CD8-positive, alpha-beta memory T cell (primary cell): Measurements from ENCODE around the gene SMTNL2. TPM values are rescaled to one million over a fixed set of nuclear protein-coding genes. Genes with fewer than 3 reads are reported as not detected.
A peak's percentile ranks its signal among the peaks of the same experiment; 100 is the strongest.
"Not testable (repeated sequence)": the region's sequence is repeated elsewhere in the genome, so short reads cannot be mapped to it uniquely, and the experiment has no call there.

ENCODE experiments used
- CTCF ChIA-PET: fragments of 350-600 bp; sonication (Branson Sonifier 250); formaldehyde crosslinking; loops from one replicate; lab custom pipeline; 2021; ENCODE audit warnings: antibody characterized with exemption; lab: Charles Lee
- POLR2A ChIA-PET: fragments of 350-600 bp; sonication (Branson Sonifier 250); formaldehyde crosslinking; loops from one replicate; lab custom pipeline; 2021; ENCODE audit warnings: antibody characterized with exemption; lab: Charles Lee
- DNase-seq, 5 donors: peaks; one replicate each; pipeline versions ENCODE4 v3.0.0 to v3.0.0-alpha.2; 2020 to 2022; ENCODE audit warnings: mixed read lengths in 1 of 5
- H3K27ac ChIP-seq: one replicate; pipeline ENCODE4 v1.7.0; 2013; ENCODE audit warnings: low read depth, mild to moderate bottlenecking, low read length, moderate library complexity
- H3K27me3 ChIP-seq: 2 replicates; pipeline ENCODE4 v1.7.0; 2013; ENCODE audit warnings: low read length, mild to moderate bottlenecking; ENCODE audit not compliant: insufficient read depth, poor library complexity, severe bottlenecking
- H3K36me3 ChIP-seq: 2 replicates; pipeline ENCODE4 v1.7.0; 2013; ENCODE audit warnings: mild to moderate bottlenecking, low read length, moderate library complexity; ENCODE audit not compliant: insufficient read depth
- H3K4me1 ChIP-seq: 2 replicates; pipeline ENCODE4 v1.7.0; 2013; ENCODE audit warnings: mild to moderate bottlenecking, low read length, moderate library complexity; ENCODE audit not compliant: insufficient read depth
- H3K4me3 ChIP-seq: 2 replicates; pipeline ENCODE4 v1.7.0; 2013; ENCODE audit warnings: mild to moderate bottlenecking, low read length
- H3K9me3 ChIP-seq: 2 replicates; pipeline ENCODE4 v1.7.0; 2013; ENCODE audit warnings: mild to moderate bottlenecking, low read length
- H3K27ac Mint-ChIP-seq, 8 donors: one replicate each; pipeline ENCODE4 v1.8.0; 2020 to 2021; ENCODE audit warnings: mixed read lengths in 8 of 8, mild to moderate bottlenecking in 6 of 8, inconsistent platforms in 3 of 8, moderate library complexity in 3 of 8
- H3K27me3 Mint-ChIP-seq, 2 donors: one replicate each; pipeline ENCODE4 v1.8.0; 2020 to 2021; ENCODE audit warnings: mixed read lengths in 2 of 2, mild to moderate bottlenecking in 1 of 2, moderate library complexity in 1 of 2
- H3K36me3 Mint-ChIP-seq, 3 donors: one replicate each; pipeline ENCODE4 v1.8.0; 2020 to 2021; ENCODE audit warnings: mixed read lengths in 3 of 3, inconsistent platforms in 1 of 3, mild to moderate bottlenecking in 1 of 3
- H3K4me1 Mint-ChIP-seq, 3 donors: one replicate each; pipeline ENCODE4 v1.8.0; 2020 to 2021; ENCODE audit warnings: mixed read lengths in 3 of 3, inconsistent platforms in 1 of 3, mild to moderate bottlenecking in 1 of 3
- H3K4me3 Mint-ChIP-seq, 7 donors: one replicate each; pipeline ENCODE4 v1.8.0; 2020 to 2021; ENCODE audit warnings: mixed read lengths in 7 of 7, mild to moderate bottlenecking in 6 of 7, moderate library complexity in 4 of 7, inconsistent platforms in 2 of 7
- H3K9me3 Mint-ChIP-seq, 5 donors: one replicate each; pipeline ENCODE4 v1.8.0; 2020 to 2022; ENCODE audit warnings: mixed read lengths in 5 of 5, mild to moderate bottlenecking in 3 of 5, moderate library complexity in 2 of 5, inconsistent platforms in 1 of 5
- polyA plus RNA-seq: library from polyadenylated mRNA; unstranded; fragments of 300-500 nt; fragmentation: Illumina TruSeq; gene quantifications from one replicate; pipeline ENCODE4 v1.2.3, GENCODE V29; 2021
- total RNA-seq, 2 experiments: library from RNA; stranded (reverse); gene quantifications; one replicate each; pipeline ENCODE4 v1.2.3, GENCODE V29; 2021

SMTNL2 gene
- total and polyA plus RNA-seq, 3 experiments from 2014 or later: not detected

GRCh38 chr17:4652997-4653396 is 68.7 kb downstream of the SMTNL2 start:
- CTCF ChIA-PET: no interaction called here
- no peaks in the 10 kb centered on the region for H3K4me1 Mint-ChIP-seq
- H3K27ac ChIP-seq: no peak overlapping the region
- H3K27me3 Mint-ChIP-seq: peaks cover 12 to 38% of the 10 kb centered on the region in 2 donors
- no peaks in the 10 kb centered on the region for H3K27me3 ChIP-seq
- H3K4me3 ChIP-seq: no peak overlapping the region
- peaks cover 0 to 2% (median 0%) of the 10 kb centered on the region in 5 donors for H3K9me3 Mint-ChIP-seq
- POLR2A ChIA-PET: no interaction called here
- no peaks in the 10 kb centered on the region for H3K9me3 ChIP-seq
- no peaks in the 10 kb centered on the region for H3K4me1 ChIP-seq
- no peak overlapping the region for H3K27ac Mint-ChIP-seq
- no peak overlapping the region for H3K4me3 Mint-ChIP-seq
- no peak for DNase-seq
- H3K36me3 Mint-ChIP-seq: no peaks in the 10 kb centered on the region
- no peaks in the 10 kb centered on the region for H3K36me3 ChIP-seq

DNA sequence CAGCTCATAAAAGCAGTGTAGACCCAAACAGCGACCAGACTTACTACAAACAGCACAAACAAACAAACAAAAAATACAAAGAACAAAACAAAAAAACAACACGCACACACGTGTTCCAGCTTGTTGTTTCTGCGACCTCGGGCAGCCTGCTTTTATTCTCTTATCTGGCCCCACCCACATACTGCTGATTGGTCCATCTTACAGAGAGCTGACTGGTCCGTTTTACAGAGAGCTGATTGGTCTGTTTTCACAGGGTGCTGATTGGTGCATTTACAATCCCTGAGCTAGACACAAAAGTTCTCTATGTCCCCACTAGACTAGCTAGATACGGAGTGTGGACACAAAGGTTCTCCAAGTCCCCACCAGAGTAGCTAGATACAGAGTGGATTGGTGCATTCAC is 71.6 kb downstream of the SMTNL2 start:
- DNase-seq, CTCF ChIA-PET, H3K36me3 Mint-ChIP-seq: not testable (repeated sequence)

GRCh38 chr17:4657678-4658077 is 73.3 kb downstream of the SMTNL2 start:
- Mint-ChIP-seq H3K9me3 (peaks cover 0 to 2% (median 0%) of the 10 kb centered on the region in 5 donors), H3K4me3 (no peak overlapping the region), H3K27ac (no peak overlapping the region), H3K4me1 (no peaks in the 10 kb centered on the region), H3K36me3 (no peaks in the 10 kb centered on the region), H3K27me3 (peaks cover 9 to 33% of the 10 kb centered on the region in 2 donors)
- DNase-seq: no peak
- POLR2A ChIA-PET: no interaction called here
- Histone ChIP-seq H3K4me1 (no peaks in the 10 kb centered on the region), H3K4me3 (no peak overlapping the region), H3K27me3 (no peaks in the 10 kb centered on the region), H3K9me3 (no peaks in the 10 kb centered on the region), H3K27ac (peak overlapping the region; percentile 31), H3K36me3 (no peaks in the 10 kb centered on the region)
- CTCF ChIA-PET: no interaction called here

More for the DNA sequence above, 71.6 kb downstream of the SMTNL2 start:
- H3K4me3 ChIP-seq, H3K9me3 ChIP-seq, H3K36me3 ChIP-seq, H3K4me1 Mint-ChIP-seq, H3K27ac Mint-ChIP-seq, H3K27me3 ChIP-seq, H3K9me3 Mint-ChIP-seq, H3K27ac ChIP-seq, H3K4me3 Mint-ChIP-seq, POLR2A ChIA-PET, H3K4me1 ChIP-seq: not testable (repeated sequence)
- H3K27me3 Mint-ChIP-seq: peaks cover 9 to 34% of the 10 kb centered on the region in 2 donors

Other genes with a start within 250 kb of the SMTNL2 start
- gene UBE2G1, start 217.9 kb upstream of the SMTNL2 start, total RNA-seq: 10 to 100 TPM; 54.9 to 68.0 TPM
- gene UBE2G1, start 217.9 kb upstream of the SMTNL2 start, polyA plus RNA-seq: 66.6 TPM
- gene SPNS3, start 150.6 kb upstream of the SMTNL2 start, total RNA-seq: 1 to 10 TPM; 7.3 to 7.5 TPM
- 10.0 TPM for gene SPNS3, start 150.6 kb upstream of the SMTNL2 start, polyA plus RNA-seq
- under 1 TPM; 0.49 to 0.50 TPM for gene SPNS2, start 85.6 kb upstream of the SMTNL2 start, total RNA-seq
- gene SPNS2, start 85.6 kb upstream of the SMTNL2 start, polyA plus RNA-seq: 0.10 TPM
- gene MYBBP1A, start 29.1 kb upstream of the SMTNL2 start, total RNA-seq: 100 to 1,000 TPM; 148 to 157 TPM
- gene MYBBP1A, start 29.1 kb upstream of the SMTNL2 start, polyA plus RNA-seq: 34.1 TPM
- gene GGT6, start 24.0 kb upstream of the SMTNL2 start, total RNA-seq: not detected
- gene GGT6, start 24.0 kb upstream of the SMTNL2 start, polyA plus RNA-seq: not detected
- gene ALOX15, start 57.1 kb downstream of the SMTNL2 start, total RNA-seq: not detected
- gene ALOX15, start 57.1 kb downstream of the SMTNL2 start, polyA plus RNA-seq: not detected
- gene PELP1, start 119.6 kb downstream of the SMTNL2 start, total RNA-seq: 10 to 100 TPM; 95.6 to 99.2 TPM
- gene PELP1, start 119.6 kb downstream of the SMTNL2 start, polyA plus RNA-seq: 12.6 TPM
- 100 to 1,000 TPM; 170 to 172 TPM for gene ARRB2, start 126.1 kb downstream of the SMTNL2 start, total RNA-seq
- gene ARRB2, start 126.1 kb downstream of the SMTNL2 start, polyA plus RNA-seq: 69.4 TPM
- 10 to 100 TPM; 23.4 to 26.7 TPM for gene MED11, start 146.9 kb downstream of the SMTNL2 start, total RNA-seq
- 58.9 TPM for gene MED11, start 146.9 kb downstream of the SMTNL2 start, polyA plus RNA-seq
- gene ZMYND15, start 155.3 kb downstream of the SMTNL2 start, total RNA-seq: under 1 TPM in 1 of 2 experiments, not detected in 1; 0.09 TPM
- gene ZMYND15, start 155.3 kb downstream of the SMTNL2 start, polyA plus RNA-seq: not detected
- 1 to 10 TPM; 2.4 to 2.8 TPM for gene CXCL16, start 155.4 kb downstream of the SMTNL2 start, total RNA-seq
- gene CXCL16, start 155.4 kb downstream of the SMTNL2 start, polyA plus RNA-seq: 3.0 TPM
- gene TM4SF5, start 187.4 kb downstream of the SMTNL2 start, total RNA-seq: not detected
- not detected for gene TM4SF5, start 187.4 kb downstream of the SMTNL2 start, polyA plus RNA-seq
- not detected for gene VMO1, start 201.8 kb downstream of the SMTNL2 start, total RNA-seq
- gene VMO1, start 201.8 kb downstream of the SMTNL2 start, polyA plus RNA-seq: not detected
- gene GLTPD2, start 204.4 kb downstream of the SMTNL2 start, total RNA-seq: not detected
- not detected for gene GLTPD2, start 204.4 kb downstream of the SMTNL2 start, polyA plus RNA-seq
- 100 to 1,000 TPM; 198 to 207 TPM for gene PSMB6, start 211.6 kb downstream of the SMTNL2 start, total RNA-seq
- gene PSMB6, start 211.6 kb downstream of the SMTNL2 start, polyA plus RNA-seq: 259 TPM
- gene PLD2, start 222.6 kb downstream of the SMTNL2 start, total RNA-seq: 10 to 100 TPM; 10.1 to 12.0 TPM
- gene PLD2, start 222.6 kb downstream of the SMTNL2 start, polyA plus RNA-seq: 1.9 TPM
- gene MINK1, start 248.8 kb downstream of the SMTNL2 start, total RNA-seq: 10 to 100 TPM; 58.6 TPM
- 30.5 TPM for gene MINK1, start 248.8 kb downstream of the SMTNL2 start, polyA plus RNA-seq